Measurements from ENCODE around the gene MUSTN1. TPM values are rescaled to one million over a fixed set of nuclear protein-coding genes. Genes with fewer than 3 reads are reported as not detected.

The MUSTN1 gene
- total and polyA plus RNA-seq, 2 of the 13 experiments (the other 11 are each of a cell fraction or from before 2014, with no cell fraction given) = 0.84 to 1.4 TPM

DNA sequence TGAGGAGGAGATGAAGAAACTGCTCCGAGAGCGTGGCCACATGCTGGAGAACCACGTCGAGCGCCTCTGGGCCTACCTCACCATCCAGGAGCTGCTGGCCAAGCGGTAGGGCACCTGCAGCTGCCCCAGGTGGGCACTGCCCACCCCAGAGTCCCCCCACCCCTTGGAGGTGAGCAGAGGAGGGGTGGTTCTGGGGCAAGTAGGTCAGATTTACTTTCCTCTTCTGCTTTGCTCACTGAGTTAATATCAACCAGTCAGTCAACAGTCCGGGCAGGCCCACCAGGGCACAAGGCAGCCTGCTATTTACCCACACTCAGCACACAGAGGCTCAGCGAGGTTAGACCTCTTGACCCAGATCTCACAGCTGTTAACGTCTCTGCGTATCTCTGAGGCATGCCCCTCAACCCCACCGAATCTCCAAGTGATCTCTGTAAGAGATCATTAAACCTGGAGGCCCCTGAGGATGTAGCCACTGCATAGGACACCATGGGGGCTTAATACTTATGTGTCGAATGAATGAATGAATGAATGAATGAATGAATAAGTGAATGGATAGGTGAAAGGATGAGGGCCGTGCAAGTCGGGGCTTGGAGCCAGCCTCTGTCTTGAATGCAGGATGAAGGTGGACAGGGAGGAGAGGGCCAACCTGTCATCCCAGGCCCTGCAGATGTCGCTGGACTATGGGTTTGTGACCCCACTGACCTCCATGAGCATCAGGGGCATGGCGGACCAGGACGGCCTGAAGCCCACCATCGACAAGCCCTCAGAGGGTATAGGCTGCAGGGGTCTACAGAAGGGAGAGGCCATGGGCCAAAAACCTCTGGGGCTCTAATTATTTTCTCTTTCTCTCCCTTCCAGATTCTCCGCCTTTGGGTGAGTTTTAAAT lies 48.2 kb downstream of the MUSTN1 start (continued):
- TF ChIP-seq, protein P1, sequence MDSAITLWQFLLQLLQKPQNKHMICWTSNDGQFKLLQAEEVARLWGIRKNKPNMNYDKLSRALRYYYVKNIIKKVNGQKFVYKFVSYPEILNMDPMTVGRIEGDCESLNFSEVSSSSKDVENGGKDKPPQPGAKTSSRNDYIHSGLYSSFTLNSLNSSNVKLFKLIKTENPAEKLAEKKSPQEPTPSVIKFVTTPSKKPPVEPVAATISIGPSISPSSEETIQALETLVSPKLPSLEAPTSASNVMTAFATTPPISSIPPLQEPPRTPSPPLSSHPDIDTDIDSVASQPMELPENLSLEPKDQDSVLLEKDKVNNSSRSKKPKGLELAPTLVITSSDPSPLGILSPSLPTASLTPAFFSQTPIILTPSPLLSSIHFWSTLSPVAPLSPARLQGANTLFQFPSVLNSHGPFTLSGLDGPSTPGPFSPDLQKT (CRISPR knock-in tag; IDR thresholded peaks at IDR 0.05; ENCODE audit: borderline replicate concordance) = no peak
- no peak for TF ChIP-seq ZFP36L1 (CRISPR knock-in tag; IDR thresholded peaks at IDR 0.05)
- no peak for TF ChIP-seq ZNF790 (CRISPR knock-in tag; IDR thresholded peaks at IDR 0.05; ENCODE audit: borderline replicate concordance)
- no peak for TF ChIP-seq NFE2L2 (IDR thresholded peaks at IDR 0.05; ENCODE audit: low read length)
- TF ChIP-seq SIX4 (CRISPR knock-in tag; IDR thresholded peaks at IDR 0.05) = no peak
- no peak for TF ChIP-seq MIER2 (CRISPR knock-in tag; IDR thresholded peaks at IDR 0.05)
- no peak for TF ChIP-seq PBX2 (CRISPR knock-in tag; IDR thresholded peaks at IDR 0.05)
- no peak for TF ChIP-seq CBX2 (IDR thresholded peaks at IDR 0.05; ENCODE audit: low read depth, low read length)
- no peak for TF ChIP-seq CBX2 (CRISPR knock-in tag; IDR thresholded peaks at IDR 0.05; ENCODE audit: low read depth)
- TF ChIP-seq HDAC2 (CRISPR knock-in tag; IDR thresholded peaks at IDR 0.05) = peak; percentile 76
- no peak for TF ChIP-seq ZNF598 (CRISPR knock-in tag; IDR thresholded peaks at IDR 0.05; ENCODE audit: borderline replicate concordance)
- no peak for TF ChIP-seq PRPF4 (IDR thresholded peaks at IDR 0.05; ENCODE audit: low read depth, low read length, poor library complexity, severe bottlenecking)
- TF ChIP-seq ZSCAN9 (CRISPR knock-in tag; IDR thresholded peaks at IDR 0.05; ENCODE audit: borderline replicate concordance) = no peak
- TF ChIP-seq MYNN (CRISPR knock-in tag; IDR thresholded peaks at IDR 0.05; ENCODE audit: low read depth) = no peak
- peak; percentile 71; the same call in 1 of the 2 replicates for TF ChIP-seq FOXO1 (CRISPR knock-in tag; IDR thresholded peaks at IDR 0.05)
- TF ChIP-seq ZSCAN25 (CRISPR knock-in tag; IDR thresholded peaks at IDR 0.05) = no peak; the same call in 1 of the 2 replicates
- TF ChIP-seq HMG20A (CRISPR knock-in tag; IDR thresholded peaks at IDR 0.05; ENCODE audit: borderline replicate concordance) = peak; percentile 66; the same call in 1 of the 2 replicates
- no peak for TF ChIP-seq ZNF580 (CRISPR knock-in tag; IDR thresholded peaks at IDR 0.05; ENCODE audit: borderline replicate concordance, low read depth)
- TF ChIP-seq ZNF737 (CRISPR knock-in tag; IDR thresholded peaks at IDR 0.05; ENCODE audit: borderline replicate concordance) = no peak
- no peak for TF ChIP-seq EEA1 (CRISPR knock-in tag; IDR thresholded peaks at IDR 0.05; ENCODE audit: borderline replicate concordance)
- no peak for TF ChIP-seq HMGXB3 (CRISPR knock-in tag; IDR thresholded peaks at IDR 0.05; ENCODE audit: borderline replicate concordance)
- TF ChIP-seq ZNF674 (CRISPR knock-in tag; IDR thresholded peaks at IDR 0.05; ENCODE audit: low read depth) = no peak
